Stimulated activated CD8-positive, alpha-beta memory T cell treated with anti-CD3 and anti-CD28 coated beads, Interleukin-2, amount 100 ng/mL, for 1 hour (primary cell): ENCODE measurements around the gene FCHSD2.

ENCODE experiments used
- DNase-seq, 2 donors: peaks; one replicate each; pipeline ENCODE4 v3.0.0-alpha.2; 2020; ENCODE audit warnings: low read depth in 2 of 2

The FCHSD2 gene

DNA sequence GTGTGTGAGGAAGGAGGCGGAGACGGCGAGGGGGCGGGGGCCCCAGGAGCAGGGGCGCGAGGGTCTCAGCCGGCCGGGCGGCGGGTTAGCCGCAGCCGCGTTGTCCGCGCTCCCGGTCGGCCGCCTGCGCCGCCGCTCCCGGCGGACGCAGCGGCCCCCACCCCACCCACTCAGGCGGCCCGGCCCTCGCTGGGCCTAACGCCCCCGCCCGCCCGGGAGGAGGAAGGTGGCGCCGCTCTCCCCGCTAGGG lies at the start of gene FCHSD2:
Gene FCHSD2, minus strand, starts transcription at position 191 of the 250 bp plus-strand sequence. CDS start 441 bp downstream, outside the sequence.
- no peak for DNase-seq

DNA sequence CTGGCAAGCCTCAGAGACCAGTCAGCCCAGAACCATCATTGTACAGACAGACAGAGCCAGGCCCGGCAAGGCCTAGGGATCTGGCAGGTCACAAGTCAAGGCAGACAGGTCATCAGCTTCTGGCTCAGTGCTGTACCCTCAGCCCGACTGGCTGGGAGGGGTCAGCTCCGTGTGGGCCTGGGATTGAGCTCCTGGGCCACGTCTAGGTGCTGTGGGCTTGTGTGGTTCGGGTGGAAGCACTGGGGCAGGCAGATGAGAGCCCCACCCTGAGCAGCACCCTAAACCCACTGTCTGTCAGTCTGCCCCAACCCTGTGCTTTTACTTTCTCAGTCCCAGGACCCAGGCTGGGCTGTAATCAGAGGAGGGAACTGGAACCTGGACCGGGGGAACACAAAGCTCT lies 49.0 kb upstream of the FCHSD2 start:
- no peak for DNase-seq

DNA sequence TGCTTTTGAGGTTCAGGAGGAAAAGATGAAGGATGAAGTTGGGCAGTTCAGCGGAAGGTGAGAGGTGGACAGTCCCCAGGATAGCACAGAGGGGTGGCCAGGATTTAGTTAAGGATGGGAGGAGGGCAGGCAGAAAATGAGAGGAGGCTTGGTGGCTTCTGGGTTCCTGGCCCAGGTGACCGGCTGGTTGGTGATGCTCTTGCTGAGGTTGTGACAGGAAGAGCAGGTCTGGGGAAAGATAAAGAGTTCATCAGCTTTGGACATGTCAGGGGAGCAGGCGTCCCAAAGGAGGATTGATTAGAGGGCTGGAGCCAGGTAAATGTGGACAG lies 48.4 kb upstream of the FCHSD2 start:
- DNase-seq, result no peak

DNA sequence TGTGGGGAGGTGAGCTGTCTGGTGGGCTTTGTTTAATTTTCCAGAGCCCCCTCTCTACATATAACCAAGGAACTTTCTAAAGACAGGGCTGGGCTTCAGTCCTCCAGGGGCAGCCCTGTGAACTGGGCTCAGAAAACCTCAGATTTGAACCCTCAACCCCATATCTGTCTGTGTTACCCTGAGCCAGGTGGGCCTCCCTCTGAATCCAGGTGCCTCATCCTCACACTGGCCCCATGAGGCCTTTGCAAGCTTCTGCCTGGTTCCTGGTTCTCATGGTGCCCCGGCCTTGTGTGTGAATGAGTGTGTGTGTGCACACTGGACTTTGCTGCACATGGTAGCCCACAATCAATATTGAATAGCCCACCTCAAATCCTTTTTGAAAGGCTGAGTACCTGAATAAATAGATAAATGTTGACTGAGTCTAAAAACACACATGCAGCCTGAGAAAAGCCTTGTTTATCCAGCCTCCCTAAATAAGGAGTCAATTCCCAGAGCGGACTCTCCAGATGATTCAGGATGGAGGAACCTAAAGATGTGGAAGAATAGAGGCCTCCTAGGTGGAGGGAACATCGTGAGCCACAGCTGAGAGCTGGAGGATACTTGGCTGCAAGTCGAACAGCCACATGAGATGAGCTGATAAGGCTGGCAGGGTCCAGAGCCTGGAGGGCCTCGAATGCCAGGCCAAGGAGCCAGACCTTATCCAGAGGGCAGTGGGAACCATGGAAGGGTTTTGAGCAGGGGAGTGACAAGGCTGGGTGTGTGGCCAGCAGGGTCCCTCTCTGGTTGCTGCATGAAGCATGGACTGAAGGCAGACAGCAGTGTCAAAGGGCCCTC lies 47.8 kb upstream of the FCHSD2 start:
- no peak for DNase-seq

DNA sequence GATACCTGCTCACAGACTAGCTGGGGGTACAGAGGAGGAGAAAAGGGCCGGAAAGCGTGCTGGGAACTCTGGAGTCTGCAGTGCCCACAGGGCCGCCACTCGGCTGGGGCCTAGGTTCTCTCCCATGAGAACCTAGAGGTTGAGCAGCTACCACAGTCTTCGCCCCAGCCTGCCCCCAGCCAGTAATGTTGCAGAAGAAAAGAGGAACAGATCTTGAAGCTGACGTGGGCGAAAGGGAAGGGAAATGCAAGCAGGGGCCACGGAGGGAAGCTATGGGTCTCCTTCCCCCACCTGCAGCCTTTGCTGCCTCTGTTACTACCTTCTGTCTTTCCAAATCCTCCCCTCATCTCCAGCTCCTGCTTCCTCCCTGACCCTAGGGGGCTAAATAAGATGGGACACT lies 47.2 kb upstream of the FCHSD2 start:
- DNase-seq, result no peak

DNA sequence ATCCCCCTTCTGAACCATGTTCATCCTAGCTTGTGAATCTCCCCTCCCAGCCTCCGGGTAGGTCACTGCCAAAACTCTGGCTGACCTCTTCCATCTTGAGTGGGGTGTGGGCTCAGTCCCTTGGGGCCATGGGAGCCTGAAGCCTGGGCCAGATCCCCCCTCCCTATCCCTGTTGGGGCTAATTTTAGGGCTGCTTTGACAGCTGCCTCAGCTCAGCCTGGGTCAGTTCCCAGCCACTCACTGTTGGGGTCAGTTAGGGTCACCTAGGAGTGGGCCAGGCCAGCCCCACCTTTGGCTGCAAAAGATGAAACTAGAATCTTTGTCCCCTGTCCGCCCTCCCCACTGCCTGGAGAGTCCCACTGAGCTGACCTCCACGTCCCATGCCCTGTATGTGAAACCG lies 46.2 kb upstream of the FCHSD2 start:
- DNase-seq, result no peak

DNA sequence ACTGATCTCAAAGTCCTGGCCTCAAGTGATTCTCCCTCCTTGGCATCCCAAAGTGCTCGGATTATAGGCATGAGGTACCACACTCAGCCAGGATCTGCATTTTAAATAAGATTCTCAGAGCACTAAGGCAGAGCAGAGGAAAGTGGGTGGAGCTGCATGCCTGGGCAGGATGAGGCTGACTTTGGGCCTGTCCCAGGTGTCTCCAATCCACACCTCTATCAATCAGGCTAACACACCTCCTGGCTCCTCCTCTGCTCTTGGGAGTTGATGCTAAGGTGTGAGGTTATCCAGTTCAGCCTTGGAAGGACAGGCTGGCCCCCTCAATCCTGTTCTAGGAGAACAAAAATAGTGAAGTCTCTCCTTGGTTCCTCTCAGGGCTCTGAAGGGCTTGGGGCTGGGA lies 45.7 kb upstream of the FCHSD2 start:
- DNase-seq, result no peak

DNA sequence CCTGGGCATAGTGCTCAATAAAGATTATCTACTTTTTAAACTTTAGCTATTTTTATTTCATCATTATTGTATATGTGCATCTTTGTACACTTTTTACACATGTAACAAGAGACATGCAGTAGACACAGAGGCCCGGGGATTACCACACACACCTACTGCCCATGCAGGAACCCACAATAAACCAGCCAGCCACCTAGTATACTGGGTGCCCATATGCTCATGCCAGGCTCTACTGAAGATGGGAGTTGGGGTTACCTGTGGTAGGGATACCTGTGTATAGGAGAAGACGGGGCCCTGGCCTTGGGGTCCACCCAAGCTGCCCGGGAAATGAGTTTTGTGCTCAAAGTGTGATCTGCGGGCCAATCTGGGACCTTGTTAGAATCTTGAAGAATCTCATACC lies 44.8 kb upstream of the FCHSD2 start:
- no peak for DNase-seq

DNA sequence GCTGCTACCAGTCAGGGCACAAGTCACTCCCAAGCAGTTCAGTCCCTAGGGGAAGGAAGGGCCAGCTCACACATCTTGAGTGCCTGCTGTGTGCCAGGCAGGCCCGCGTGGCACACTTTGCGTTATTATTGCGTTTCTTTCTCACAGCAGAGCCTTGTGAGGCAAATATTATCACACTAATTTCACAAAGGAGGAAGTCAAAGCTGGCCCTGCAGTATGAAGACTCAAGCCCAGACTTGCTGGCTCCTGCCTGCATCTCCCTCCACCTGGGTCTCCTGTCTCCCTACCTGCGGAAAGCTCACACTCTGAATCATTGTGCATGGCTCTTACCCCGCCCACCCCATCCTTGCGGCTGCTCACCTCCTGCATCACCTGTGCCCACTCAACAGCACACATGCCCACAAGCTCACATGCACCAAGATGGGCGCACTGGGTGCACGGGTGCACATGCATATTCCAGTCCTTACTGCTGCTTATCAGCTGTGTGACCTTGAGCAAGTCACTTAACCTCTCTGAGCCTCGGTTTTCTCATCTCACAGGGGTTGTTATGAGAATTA lies 44.3 kb upstream of the FCHSD2 start:
- DNase-seq, result no peak

DNA sequence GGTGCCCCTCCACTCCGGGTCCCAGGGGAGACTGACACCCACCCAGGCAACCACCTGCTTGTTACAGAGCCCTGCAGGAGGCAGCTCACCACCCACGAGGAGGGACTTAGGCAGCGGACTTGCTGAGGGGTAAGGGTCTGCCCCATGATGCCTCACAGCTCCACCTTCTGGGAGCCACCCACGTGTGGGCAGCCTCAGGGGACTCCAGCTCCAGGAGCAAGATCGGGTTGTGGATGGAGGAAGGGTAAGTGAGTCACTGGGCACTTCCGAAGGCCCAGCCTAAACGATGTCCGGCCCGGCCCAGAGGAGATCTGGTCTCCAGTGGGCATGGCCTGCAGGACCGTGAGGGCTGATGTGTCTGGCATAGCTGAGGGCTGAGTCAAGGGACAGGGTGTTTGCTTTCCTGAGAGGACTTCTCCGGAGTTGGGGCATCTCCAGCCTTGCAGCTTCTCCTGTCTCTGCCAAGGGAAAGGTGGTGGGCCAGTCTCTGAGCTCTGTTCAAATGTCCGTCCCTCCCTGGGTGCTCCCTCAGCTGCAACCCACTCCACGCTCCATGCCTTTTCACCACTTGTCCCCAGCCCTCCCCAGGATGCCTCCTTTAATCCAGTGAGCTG lies 43.7 kb upstream of the FCHSD2 start:
- DNase-seq, result no peak

DNA sequence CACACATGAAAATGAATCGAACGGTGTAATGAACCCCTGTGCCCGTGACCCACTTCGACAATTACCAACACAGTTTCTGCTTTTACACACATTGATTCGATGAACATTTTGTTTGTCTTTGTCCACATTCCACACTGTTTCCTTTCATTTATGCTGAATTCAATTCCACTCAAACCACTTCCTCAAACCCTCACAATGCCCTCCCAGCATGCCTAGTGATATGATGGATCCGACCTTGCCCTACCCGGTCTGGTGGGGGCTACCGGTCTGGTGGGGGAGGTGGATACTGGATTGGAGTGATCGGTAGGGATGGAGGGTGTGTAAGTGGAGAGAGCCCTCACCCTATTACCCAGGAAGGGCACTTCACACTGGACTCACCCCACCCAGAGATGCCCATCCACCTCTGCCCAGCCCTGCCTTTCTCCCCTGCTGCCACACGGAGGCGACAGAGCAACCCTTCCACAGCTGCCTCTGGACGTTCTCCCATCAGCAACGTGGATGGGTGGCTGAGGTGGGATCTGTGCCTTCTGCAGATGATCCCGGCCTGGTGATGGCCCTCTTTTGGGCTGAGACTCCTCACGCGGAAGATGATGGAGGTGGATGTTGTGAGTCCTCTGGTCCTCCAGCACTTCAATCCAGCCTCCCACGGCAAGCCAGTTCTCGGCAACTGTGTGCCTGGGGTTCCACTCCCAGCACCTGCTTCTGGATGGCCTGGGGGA lies 43.0 kb upstream of the FCHSD2 start:
- peak in 1 of 2 donors; percentile 6 for DNase-seq

DNA sequence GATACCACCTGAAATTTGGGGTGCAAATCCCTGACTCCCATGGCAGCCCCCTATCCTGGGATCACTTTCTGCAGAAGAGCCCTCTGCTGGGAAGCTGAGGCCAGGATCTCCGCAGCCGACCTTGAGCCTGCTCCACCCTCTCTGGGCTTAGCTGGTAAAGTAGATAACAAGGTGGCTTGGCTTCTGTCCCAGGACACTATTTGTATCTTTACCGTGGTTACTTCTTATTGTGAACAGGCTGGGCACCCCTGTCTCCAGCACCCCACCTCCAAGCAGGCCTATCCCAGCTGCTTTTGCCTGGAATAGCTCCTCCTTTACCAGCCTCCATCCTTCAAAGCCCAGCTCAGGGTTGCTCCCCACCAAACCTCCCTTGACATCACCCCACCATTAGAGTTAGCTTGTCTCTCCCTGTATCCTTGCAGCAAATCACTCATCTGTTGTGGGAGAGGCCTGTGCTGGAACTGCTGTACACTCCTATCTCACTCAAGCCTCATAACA lies 40.8 kb upstream of the FCHSD2 start:
- no peak for DNase-seq

DNA sequence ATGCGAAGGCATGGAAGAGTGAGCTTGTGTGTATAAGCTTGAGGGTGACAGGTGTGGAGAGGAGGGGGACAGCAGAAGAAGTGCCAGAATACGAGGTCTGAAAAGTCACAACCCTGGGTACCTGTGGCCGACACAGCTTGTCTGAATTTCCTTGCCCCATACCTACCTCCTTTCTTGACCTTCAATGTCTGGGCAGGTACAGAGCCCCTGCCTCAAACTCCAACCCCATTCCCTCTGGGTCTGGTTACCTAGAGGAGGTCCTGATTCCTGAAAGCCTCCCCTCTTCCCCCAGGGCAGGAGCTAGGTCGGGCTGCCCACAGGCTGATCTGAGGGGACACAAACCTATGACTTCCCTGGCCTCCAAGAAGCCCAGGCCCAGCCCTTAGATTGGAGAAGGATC lies 36.6 kb upstream of the FCHSD2 start:
- no peak for DNase-seq

DNA sequence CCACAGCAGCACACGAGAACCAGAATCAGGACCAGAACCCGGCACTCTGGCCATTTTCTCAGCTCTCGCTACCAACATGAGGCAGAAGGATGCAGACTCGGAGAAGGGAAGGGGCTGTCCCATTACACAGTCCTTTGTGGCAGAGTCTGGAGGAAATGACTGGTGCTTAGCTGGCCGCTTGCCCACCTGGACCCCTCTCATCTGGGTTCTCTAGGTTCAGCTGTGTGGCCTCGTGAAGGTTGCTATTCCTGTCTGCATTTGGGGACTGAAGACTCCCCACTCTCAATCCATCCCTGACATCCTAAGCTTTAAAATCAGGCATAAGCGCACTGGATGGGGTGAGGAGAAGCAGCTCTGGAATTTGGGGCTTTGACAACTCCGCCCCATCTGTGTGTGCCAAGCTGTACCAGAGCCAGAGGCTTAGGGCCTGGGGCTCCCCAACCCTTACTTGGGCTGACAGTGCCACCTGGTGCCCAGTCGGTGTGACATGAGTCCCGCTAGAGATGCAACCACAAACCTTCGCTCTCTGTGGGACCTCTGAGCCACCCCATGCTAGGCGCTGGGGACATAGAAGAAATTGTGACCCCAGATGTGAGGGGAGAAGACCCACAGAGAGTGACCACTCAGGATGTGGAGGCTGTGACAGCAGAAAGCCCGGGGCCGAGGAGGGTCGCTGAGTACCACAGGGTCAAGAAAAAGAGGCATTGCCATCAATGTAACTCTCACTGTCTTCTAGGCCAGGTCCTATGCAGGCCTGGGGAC lies 35.8 kb upstream of the FCHSD2 start:
- DNase-seq, result peak; percentile 43 to 64

DNA sequence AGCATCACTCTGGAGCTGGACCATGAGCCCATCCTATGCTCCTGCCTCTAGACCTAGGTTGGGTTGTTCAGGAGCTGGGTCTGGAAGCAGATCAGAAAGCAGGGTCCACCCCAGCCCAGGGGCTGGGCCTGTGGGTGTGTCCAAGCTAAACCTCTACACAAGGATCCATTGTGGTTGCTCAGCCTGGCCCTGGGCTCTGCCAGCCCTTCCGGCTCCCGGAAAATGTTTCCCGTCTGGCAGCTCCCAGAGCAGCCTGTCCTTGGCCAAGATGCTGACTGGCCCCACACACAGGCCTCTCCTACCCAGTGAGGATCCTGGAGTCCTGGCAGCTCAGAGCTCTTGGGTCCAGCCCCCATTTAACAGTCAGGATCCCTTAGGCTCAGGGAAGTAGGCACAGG lies 35.3 kb upstream of the FCHSD2 start:
- no peak for DNase-seq

DNA sequence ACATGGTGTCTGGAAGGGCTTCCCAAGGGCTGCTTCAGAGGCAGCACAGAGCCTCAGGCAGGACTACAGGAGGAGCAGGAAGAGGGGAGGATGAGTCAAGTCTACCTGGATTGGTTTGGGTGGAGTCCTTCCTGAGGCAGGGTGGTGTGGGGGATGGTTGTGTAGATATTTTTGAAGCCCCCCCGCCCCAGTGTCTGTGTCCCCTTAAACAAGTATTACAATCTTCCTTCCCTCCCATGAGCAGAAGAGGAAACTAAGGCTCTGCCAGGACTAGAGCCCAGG lies 34.7 kb upstream of the FCHSD2 start:
- DNase-seq, result no peak

DNA sequence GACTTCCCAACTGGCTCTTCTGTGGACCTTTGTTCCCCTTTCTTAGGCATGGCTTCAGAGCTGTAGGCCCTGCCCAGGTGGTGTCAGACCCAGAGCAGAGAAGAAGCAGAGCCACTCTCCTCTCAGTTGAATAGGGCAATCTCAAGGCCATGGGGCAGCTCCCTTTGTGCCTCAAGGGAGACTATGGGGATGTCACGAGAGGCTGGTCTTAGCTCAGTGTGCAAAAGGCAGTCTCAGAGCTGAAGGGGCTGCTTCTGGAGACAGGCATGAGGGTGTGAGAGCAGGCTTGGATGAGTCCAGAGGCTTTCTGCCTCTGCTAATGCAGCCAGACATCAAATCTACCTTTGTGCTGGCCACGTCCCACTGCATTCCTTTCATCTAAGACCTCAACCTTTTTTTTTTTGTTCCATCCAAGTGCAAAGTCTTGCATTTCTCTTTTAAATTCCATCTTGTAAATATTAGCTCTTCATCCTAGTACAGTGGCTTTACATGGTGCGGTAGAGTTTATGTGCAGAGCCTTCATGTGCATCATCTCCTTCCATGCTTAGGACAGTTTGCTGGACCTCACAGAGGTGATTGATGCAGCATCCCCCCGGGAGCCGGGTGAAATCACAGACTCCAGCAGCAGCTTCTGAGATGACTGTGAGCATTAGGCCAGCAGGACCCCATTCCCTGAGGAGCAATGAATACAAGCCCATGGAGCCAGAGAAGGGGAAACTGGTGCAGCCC lies 34.2 kb upstream of the FCHSD2 start:
- no peak for DNase-seq

DNA sequence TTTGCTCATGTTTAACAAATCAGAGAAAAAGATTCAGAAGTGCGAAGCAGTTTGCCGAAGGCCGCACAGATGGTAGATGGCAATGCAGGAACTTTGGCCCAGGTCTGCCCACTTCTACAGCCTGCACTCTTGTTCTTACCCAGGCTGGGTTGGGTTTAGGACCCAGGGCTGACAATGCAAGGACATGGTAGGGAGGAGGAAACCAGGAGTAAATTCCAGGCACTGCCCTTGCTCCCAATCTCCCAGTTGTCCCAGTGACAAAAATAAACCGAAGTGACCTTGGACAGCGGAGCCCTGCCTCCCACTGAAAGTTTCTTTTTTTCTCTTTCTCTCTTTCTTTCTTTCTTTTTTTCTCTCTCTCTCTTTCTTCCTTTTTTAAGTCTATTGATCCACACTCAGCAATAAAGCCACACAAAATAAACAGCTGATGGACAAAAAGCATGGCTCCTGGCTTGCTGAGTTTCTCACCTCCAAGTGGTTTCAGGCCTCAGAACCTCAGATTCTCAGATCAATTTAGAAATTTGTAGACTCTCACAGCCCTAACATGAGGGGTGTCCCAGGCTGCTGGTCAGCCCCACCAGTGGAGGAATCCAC lies 33.5 kb upstream of the FCHSD2 start:
- no peak for DNase-seq

DNA sequence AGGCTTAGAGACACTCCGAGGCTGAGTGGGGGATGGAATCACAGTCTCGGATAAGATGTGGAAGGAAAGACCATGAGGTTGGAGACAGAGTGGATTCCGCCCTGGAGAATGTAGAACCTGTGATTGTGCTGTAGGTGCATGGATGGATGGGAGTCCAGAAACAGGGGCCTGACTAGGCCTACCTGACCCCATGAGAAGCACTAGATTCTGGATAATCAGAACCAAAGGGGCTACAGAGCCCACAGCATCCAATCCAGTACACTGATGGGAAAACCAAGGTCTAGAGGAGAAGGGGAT lies 32.3 kb upstream of the FCHSD2 start:
- no peak for DNase-seq

DNA sequence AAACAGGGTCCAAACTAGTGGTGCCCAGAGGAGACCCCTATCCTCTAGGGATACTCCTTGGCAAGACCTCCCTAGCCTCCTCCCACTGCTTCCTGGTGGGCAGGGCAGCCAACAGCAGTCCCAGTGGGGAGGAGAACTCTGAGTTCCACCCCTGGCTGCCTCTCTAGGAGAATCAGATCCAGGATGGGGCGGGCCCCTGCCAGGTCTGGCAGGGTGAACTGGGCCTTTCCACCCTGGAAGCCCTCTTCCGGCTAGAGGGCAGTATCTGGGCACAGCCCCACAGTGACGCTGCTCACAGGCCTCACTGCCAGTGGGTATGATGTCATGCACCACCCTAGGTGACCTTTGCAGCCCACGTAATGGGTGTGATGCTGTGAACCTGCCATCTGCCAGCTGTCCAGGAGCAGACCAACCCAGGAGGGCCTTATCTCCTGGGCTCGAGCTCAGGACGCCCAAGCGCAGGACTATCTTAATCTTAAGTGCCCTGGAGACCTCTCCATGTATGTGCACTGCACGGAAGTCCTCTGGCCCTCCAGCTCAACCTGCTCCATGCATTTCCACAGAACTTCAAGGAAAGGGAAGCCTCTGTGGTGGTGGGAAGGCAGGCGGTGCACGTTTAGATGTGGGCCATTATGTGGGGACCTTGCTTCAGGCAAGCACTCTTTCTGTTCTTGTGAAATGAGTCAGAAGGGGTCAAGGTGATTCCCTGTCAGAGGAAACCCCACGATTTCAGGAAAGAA lies 31.8 kb upstream of the FCHSD2 start:
- DNase-seq, result no peak
